Peyer's patch (tissue), 4 donors: ENCODE data around the gene GOT2.

Source experiments
- CTCF ChIP-seq, 6 experiments: fragments of 450-650 bp in 4 of 6; fragments of 200-600 bp in 2 of 6; sonication (generic) in 1 of 6; IDR thresholded peaks; one replicate each; pipeline ENCODE4 v1.5.1; 2017 to 2019; ENCODE audit warnings: antibody characterized with exemption in 6 of 6, mild to moderate bottlenecking in 3 of 6, moderate library complexity in 1 of 6
- POLR2A ChIP-seq, 2 donors: fragments of 450-650 bp; IDR thresholded peaks; one replicate each; pipeline ENCODE4 v1.5.1; 2017; ENCODE audit warnings: antibody characterized with exemption in 2 of 2, mild to moderate bottlenecking in 2 of 2, moderate library complexity in 2 of 2

- TF ChIP-seq POLR2A (IDR thresholded peaks at IDR 0.05) (no peak), CTCF (IDR thresholded peaks at IDR 0.05) (no peak)
These were observed 20.4 kb downstream of the GOT2 start for GRCh38 chr16:58713742-58714141.
